GM19328 (cell line): ENCODE results near the gene KIF21B.
"Not testable (repeated sequence)": the region's sequence is repeated elsewhere in the genome, so short reads cannot be mapped to it uniquely, and the experiment has no call there.

Experiments
- ATAC-seq: cut with Tn5 transposase; IDR thresholded peaks from one replicate; pipeline ENCODE4 v1.9.1; 2021; ENCODE audit warnings: mild to moderate bottlenecking, moderate library complexity; ENCODE audit not compliant: unreplicated experiment

KIF21B gene

GRCh38 chr1:200972985-200973742 is 50.4 kb downstream of the KIF21B start:
- no peak for ATAC-seq

- ATAC-seq, result no peak
Measured at GRCh38 chr1:200971955-200972711, 51.4 kb downstream of the KIF21B start.

- no peak for ATAC-seq
Measured at GRCh38 chr1:200971428-200971903, 52.0 kb downstream of the KIF21B start.

GRCh38 chr1:200970771-200971427 is 52.6 kb downstream of the KIF21B start:
- ATAC-seq, result no peak

- no peak for ATAC-seq
Measured at GRCh38 chr1:200969726-200970561, 53.6 kb downstream of the KIF21B start.

- no peak for ATAC-seq
Measured at GRCh38 chr1:200968469-200969410, 54.8 kb downstream of the KIF21B start.

GRCh38 chr1:200967693-200968468 is 55.6 kb downstream of the KIF21B start:
- no peak for ATAC-seq

GRCh38 chr1:200966934-200967333 is 56.6 kb downstream of the KIF21B start:
- ATAC-seq, result no peak

GRCh38 chr1:200965111-200965805 is 58.3 kb downstream of the KIF21B start:
- no peak for ATAC-seq

DNA sequence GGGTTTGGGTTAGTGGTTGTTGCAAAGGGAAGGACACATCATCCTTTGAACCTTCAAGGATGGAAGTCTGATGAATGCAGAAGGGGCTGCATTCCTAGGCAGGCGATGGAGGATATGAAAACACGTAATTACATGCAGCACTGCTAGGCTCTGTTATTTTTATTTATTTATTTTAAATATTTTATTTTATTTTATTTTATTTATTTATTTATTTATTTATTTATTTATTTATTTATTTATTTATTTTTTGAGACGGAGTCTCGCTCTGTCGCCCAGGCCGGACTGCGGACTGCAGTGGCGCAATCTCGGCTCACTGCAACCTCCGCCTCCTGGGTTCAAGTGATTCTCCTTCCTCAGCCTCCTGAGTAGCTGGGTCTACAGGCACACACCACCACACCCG is 59.6 kb downstream of the KIF21B start:
- ATAC-seq, result not testable (repeated sequence)

GRCh38 chr1:200963076-200963475 is 60.4 kb downstream of the KIF21B start:
- no peak for ATAC-seq

DNA sequence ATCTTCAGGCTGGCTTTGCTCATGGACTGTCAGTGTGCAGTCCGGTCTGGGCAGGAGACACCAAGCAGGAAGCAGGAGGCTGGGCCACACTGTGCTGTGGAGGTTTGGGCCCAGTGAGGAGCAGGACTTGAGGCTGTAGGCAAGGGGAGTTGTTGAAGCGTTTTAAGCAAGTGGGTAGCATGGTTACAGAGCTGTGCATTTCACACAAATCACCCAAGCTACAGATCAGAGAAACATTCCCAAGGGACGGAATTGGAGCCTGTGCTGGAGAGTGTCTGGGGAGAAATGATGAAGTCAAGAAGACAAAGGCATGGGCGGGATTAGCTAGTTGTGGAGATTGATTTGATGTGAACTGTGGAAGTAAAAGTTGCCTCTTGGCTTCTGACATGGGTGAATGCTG is 60.9 kb downstream of the KIF21B start:
- ATAC-seq, result no peak

DNA sequence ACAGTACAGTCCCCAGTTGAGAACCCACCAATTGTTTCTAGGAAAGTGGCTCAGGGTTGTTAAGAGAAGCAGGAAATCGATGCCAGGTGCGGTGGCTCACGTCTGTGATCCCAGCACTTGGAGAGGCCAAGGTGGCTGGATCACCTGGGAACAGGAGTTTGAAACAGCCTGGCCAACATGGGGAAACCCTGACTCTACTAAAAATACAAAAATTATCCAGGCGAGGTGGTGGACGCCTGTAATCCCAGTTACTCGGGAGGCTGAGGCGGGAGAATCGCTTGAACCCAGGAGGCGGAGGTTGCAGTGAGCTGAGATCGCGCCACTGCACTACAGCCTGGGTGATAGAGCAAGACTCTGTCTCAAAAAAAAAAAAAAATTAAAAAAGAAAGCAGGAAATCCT is 61.4 kb downstream of the KIF21B start:
- ATAC-seq, result not testable (repeated sequence)

DNA sequence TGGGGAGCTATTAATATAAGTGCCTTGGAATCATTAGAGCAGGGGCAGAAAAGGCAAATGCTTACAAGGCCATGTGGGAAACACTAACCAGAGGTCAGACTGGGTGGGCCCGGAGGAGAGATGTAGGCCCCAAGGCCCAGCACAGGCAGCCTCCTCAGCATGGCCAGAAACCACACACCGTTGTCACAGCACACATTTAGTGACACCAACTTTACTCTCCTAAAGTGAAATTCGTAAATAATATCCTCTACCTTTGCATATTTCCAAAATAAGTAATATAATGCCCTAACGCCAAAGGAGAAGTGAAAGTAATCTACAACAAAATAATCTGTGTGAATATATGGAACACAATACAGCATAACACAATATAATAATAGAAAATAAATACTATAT is 62.6 kb downstream of the KIF21B start:
- ATAC-seq, result no peak

- no peak for ATAC-seq
Measured at GRCh38 chr1:200960236-200960947, 63.1 kb downstream of the KIF21B start.

GRCh38 chr1:200959411-200959921 is 64.0 kb downstream of the KIF21B start:
- no peak for ATAC-seq

DNA sequence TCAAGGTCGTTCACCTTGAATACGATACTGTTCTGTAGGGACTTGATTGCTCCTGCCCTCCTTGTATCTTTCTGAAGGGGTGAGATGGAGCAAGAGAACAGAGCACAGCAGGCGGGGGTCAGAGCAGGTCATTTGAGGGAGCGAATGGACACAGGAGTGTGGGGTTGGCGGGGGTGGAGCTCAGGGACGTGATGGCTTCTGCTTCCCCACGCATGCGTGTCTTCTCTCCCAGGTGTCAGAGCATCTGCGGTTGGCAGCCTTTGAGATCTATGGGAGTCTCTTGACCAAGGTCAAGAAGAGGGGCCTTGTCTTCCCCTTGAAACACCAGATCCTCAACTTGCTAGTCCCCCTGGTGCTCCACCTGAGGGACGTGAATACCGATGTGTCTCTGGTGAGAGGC is 64.9 kb downstream of the KIF21B start:
- ATAC-seq, result no peak
